Renal cortex interstitium (tissue), 11 donors: ENCODE data around the gene TRIM31. TPM values are rescaled to one million over a fixed set of nuclear protein-coding genes. Genes with fewer than 3 reads are reported as not detected.

ENCODE experiments used
- DNase-seq, 11 donors: peaks; one replicate each; pipeline ENCODE4 v3.0.0-alpha.2; 2013; ENCODE audit warnings: low read depth in 9 of 11, low spot score in 4 of 11; ENCODE audit errors: extremely low read depth in 1 of 11
- polyA plus RNA-seq, 3 donors: library from polyadenylated mRNA; unstranded; fragments of 120-200 nt; gene quantifications; one replicate each; pipeline ENCODE4 v1.2.1, GENCODE V29; 2013; ENCODE audit not compliant: insufficient read length in 3 of 3

Gene TRIM31
- polyA plus RNA-seq, 3 donors: 0.09 TPM; not detected in 2

DNA sequence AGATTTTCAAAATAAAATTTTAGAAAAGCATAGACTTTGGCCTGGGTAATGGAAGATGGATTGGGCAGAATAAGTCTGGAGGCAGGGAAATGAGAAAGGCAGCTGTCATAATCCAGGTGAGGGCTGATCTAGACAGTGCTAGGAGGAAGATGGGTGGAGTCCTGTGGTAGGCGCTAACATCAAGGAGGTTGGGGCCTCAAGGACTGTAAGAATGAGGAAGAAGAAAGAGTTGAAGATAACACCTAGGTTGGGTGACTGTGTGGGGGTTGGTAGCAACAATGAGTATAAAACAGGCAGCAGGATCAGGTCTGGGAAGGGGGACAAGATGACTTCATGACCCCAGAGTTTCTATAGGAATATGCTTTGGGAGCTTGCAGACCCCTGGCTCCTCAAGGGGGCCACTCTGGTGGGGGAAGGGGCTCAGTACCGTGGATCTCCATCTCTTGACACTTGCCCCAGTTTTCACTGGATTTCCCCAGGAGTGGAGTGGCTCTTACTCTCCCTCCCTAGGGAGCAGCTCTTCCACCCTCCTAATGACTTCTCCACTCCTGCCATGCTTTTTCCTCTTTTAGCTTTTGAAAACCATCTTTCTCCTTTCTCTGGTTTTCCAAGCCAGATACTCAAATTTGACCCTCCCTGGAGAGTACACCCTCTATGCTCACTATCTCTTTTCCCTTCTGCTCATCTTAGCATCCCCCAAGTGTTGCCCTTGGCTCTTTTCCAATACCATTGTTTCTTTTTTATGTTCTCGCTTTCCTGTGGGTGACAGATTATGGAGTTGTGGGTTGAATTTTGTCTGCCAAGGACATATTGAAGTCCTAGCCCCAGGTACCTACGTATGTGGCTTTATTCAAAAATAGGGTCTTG, 14.8 kb downstream of the TRIM31 start:
- DNase-seq: no peak

DNA sequence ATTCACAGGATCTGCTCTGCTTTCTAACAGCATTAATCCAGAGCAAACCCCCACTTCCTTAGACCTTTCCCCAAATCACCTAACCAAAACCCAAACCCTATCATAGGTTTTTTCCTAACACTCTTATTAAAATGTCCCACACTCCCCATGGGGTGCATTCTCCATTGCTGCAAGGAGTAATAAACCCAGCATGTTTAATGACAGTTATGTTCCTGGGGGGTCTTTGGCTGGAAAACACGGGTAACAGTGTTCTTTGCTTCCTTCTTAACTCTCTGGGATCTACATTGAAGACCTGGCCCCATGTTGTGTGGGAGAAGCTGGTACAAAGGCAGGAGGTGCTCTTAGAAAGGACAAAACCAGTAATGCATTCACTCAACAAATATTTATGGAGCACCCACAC, 16.1 kb downstream of the TRIM31 start:
- DNase-seq: no peak

DNA sequence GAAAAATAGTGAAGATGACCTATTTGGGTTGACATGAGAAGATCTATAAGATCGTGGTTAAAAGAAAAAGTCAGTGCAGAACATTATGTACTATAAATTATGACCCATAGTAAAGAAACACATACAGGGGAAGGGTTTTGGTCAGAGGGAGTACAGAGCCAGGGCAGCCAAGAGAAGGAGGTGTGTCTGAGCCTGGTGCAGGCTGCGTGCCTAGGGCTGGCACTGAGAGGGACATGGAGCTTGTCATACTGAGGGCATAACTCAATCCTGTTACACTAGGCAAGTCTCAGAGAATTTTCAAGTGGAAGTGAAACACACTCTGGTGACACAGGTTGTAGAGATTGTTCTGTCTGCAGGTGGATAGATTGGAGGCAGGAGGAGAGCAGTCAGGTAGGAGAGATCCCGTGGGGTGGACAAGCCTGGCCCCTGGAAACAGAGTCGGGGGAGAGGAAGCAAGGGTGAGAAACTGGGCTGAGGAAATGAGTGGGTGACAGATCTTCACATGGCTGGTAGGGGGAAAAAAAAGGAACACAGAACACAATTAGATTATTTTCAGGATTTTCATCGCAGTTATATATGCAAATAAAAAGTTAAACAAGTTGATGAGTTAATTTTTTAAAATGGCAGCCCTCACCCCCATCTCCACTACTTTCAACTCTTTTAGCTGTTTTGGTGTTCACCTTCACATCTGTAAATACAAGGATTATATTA, 18.8 kb downstream of the TRIM31 start:
- DNase-seq: no peak

DNA sequence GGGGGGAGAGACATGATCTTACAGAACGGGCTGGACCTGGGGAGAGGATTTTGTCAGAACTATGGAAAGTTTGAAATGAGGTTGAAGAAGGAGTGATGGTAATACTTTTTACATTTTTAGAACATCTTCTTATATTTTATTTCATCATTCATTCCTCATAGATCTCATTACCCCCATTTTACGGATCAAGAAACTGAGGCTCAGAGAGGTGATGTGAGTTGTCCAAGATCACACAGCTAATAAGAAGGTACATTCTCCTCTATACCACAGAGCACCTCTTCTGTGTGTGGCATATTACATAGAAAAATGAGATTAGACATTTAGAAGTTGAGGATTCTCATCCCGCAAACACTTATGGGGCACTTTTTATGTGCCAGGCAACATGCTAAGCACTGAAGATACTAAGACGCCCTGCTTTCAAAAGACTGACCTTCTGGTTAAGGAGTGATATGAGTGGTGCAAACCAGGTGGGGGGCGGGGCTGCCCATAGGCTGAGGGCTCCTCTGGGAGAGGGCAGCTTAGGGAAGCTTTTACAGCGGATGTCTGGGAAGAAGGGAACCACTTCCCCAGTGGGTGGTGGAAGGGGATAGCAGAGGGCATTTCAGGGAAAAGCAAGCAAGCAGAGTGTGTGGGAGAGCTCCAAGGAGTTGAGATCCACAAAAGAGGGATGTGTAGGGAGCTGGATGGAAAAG, 19.9 kb downstream of the TRIM31 start:
- no peak for DNase-seq

DNA sequence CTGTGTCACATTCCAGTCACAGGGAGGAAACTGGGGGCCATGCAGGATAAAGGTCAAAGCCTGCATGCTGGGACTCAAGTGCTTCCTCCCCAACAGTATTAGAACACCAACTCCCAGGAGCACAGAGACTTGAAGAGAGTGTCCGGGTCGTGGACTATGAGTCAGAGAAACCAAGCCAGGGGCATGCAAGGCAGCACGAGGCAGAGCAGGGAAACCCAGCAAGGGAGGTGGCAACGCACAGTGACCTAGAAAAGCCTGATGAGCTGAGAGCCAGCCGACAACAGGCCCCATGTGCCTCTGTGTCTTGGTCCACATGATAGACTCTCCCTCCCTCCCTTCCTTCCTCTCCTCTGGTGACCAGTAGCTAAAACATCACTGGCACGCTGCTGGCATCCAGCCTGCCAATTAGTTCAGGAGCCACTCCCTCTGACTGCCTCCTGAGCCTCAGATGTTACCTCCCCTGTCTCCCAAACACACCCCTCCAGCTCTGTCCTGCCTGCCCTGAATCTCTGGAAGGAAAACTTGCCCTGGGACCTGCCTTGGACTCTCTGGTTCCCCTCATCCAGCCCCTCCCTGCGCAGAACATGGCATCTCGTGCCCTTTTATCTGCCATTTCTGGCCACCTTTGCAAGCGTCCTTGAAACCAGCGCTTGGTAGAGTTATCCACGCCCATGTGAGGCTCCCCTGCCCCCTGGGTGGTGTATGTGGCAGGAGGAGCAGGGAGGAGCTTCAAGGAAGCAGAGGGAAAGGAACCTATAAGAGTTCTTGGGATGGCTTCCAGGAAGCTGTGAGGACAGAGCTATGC, 21.1 kb downstream of the TRIM31 start:
- DNase-seq: no peak

DNA sequence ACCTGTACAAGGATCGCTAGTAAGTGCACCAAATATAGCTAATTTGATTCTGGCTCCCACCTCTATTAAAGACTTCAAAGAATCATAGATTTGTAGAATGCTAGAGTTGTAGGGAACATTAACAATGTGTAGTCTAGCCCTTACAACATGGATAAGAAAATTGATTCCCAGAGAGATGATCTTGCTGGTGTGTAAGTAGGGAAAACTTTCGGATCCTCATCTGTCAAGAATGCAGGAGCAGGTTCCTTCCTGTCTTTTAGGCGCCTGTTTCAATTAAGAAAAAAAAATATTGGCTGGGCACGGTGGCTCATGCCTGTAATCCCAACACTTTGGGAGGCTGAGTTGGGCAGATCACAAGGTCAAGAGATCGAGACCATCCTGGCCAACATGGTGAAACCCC, 25.0 kb downstream of the TRIM31 start:
- no peak for DNase-seq

DNA sequence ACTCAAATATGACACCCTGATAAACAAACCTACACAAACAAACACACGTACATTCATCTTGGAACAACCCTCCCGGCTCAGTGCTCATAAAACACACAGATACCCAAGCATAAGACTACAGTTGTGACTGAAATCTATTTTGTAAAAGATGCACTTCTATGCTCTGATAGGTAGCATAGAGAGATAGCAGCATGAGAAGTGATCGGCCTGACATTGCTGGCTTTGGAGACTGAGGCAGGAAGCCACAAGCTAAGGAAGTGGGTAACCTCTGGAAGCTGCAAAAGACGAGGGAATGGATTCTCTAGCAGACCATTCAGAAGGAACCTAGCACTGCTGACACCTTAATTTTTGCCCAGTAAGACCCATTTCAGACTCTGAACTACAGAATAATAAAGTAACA, 35.7 kb downstream of the TRIM31 start:
- DNase-seq: no peak

DNA sequence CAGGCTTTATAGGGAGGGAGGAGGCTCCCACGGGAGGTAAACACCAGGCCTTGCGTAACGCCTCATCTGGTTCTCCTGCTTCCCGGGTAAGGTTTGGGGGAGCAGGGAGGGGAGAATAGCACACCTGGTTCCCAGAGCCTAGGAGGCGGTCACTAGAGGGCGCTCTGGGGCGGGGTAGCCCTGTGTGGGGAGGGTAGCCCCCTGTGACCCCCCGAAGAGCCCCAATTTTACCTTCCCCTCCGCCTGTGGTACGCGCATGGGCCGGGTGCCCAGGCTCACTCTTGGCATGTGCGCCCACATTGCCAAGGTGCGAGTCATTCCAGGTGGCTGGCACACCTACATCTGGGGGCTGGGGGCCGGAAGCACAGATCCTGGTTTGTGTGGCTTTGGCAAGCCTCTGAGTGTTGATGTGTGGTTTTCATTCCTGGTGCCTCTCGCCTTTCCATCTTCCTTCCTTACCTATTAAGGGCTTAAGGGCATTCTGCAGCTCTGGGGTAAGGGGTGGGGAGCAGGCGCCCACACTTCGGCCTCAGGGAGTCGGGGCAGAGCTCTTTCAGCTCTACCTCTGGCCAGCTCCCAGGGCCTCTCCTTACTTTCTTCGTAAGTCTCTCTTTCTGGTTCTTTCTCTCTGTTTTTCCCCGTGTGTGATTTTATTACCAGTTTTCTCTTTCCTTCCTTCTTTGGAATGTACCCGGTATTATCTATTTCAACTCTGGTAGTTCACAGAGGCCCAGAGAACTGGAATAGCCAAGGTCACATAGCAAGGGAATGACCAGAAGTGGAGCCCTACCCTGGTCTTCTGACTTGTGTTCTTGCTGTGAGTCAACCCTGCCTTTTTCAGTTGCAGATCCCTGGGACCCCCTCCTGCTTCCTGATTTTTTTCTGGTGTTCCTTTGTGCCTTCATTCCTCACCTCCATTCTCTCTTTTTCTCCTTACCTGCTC, 36.8 kb downstream of the TRIM31 start:
- no peak for DNase-seq

DNA sequence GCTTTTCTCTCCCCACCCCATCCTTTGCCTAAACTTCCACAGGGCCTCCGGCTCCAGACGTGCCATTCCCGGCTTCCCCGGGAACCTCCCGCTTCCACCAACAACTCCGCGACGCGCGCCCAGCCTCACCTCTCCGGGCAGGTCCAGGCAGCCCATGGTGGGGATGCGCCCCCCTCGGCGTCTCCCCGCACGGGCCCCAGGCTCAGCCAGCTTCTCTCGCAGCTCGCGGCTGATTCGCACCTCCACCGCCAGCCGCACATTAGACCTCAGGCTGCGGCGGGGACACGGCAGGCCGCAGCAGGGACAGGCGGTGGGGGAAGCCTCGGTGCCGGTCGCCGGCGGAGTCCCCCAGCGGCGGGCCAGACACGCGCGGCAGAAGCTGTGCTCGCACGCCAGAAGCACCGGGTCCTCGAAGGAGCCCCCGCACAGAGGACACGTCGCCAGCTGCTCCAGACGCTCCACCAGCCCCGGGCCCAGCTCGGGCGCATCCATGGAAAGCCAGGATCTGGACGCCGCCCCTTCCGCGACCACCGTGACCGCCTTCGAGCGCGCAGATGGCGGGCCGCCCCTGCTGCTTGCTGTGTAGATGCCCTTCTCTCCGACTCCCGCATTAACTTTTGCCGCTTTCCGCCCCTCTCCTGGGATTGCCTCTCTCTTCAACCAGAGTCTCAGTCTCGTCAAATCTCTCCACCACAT, 37.6 kb downstream of the TRIM31 start, which contains the start of gene RNF39:
RNF39 (minus strand) TSS at position 676 of the 696 bp plus-strand sequence; CDS start at position 492, 184 bp downstream.
- DNase-seq: no peak

DNA sequence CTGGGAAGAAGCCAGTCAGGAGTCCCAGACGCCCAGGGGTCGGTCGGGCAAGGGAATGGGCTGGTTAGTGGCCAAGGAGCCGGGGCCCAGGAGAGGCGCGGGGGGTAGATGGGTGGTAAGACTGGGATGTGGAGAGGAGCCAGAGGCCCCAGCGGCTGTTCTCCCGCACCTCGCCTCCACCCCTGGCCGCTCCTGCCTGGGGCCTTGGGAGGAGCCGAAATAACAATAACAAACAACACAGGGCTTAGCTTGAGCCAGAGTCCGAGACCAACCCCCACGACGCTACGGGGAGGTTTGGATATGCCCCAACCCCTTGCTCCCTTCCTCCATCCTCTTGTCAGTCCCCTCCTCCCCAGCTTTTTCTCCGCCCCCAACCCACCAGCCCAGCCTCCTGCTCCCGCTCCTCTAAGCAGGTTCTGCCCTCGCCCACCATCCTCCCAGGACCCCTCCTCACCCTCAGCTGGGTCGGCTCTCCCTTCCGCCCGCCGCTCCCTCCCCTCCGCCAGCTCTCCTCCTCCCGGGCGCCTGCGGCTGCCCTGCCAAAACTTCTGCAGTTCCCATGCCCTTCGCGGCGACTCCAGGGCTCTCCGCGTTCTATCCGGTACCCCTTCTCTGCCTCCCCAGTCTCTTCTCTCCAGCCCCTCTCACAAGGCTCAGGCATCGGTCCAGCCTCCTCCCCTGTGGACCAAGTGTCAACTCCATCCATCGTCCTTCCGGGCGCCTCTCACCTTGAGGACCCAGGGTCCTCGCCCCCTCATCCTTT, 38.4 kb downstream of the TRIM31 start:
- no peak for DNase-seq

DNA sequence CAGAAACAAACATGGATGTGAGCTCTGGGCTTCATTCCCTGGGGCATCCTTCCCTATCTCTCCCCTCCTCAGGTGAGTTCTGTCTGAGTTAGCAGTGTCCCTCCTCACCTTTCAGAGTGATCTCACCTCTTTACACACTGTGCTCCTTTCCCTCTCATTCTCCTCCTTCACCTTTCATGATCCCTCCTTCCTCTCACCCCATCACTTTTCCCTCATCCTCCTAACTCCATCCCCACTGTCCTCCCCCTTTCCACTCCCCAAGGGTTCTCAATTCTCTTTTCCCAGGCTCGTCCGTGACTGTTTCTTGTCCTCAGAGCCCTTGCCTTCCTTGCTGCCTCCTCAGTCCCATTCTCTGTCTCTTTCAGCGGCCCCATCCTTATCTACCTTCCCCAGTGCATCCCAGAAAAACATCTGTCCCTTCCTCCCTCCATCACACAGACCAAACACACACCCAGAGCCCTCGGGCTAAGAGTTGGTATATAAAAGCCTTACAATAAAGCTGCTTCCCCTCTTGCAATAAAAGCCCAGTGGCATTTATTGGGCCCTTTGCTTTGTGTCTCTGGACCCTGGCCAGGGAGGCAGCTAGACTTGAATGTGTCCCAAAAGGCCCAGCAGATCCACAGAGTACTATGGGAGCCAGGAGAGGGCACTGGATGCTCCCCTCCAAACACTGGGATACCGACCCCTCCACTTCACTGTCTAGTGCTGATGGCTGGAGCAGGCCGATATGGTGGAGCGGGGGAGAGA, 39.2 kb downstream of the TRIM31 start:
- DNase-seq: no peak

DNA sequence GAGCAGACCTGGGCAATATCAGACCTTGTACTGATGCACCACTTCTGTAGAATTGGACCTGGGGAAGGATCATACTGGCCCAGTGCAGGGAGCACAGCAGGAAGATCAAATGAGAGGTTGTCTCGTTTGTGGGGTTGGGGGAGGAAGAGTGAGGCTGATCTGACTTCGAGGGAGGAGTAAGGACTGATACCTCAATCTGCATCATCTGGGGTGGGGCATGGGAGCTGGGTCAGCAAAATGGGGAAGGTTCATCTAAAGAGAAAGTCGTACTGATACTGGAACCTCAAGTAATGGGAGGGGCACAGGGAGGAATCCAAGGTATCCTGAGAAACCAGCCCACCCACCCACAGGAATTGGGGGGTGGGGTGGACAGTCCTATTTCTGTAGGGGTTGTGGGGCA, 41.0 kb downstream of the TRIM31 start:
- DNase-seq: no peak

DNA sequence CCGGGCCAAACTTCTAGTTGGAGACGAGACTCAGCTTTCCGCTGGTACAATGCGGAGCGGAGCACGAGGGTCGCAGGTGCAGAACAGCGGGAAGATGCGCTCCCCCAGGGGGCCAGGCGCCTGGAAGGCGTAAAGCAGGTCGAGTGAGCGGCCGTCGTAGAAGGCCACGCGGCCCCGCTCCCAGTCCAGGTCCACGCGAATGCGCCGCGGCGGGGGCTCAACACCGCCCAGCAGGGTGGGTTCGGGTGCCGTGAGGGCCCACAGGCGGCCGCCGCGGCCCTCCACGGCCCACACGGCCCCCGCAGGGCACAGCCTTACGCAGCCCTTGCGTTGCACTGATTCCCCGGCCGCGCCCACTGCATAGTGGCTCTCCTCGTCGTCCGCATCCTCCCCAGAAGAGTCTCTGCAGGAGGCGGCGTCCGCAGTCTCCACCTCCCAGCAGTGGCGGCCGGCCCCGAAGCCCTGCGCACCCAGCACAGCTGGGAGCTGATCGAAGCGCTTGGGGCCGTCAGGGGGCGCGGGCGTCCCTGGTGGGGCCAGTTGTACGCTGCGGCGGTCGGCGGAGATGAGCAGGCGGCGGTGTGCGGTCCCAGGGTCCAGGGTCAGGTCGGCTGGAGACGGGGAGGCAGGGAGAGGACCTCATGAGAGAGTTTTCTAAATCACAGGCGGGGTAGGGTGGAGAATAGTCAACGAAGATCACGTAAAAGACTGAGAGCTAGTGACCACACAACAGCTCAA, 41.6 kb downstream of the TRIM31 start:
- no peak for DNase-seq

DNA sequence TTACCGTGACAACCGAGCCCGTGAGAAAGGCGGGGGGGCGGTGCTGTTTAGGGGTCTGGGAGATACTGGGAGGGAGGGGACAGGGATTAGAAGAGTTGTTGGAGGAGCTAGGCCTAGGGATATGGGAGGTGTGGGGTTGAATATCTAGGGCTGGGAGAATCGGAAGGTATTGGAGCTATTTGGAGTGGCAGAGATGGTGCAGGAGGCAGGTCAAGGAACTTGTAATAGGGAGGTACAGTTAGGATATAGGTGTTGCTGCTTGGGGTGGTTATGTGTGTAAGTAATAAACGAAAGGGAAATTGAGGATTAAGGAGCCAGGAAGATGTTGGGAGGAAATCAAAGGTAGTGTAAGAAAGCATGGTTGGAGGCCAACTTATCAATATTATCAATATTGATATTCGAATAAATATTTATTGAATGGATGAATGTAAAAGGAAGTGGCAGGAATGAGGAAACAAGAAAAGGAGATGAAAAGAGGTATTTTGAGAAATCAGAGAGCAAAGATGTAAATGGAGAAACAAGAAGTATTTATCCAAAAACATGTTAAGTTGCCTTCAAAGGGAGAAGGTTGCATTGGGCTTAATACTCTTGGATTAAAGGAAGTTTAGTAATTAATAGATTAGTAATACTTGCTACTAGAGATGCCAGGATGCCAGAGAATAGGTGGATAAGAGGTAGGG, 45.3 kb downstream of the TRIM31 start:
- DNase-seq: peak in 2 of 11 donors; percentile 79 to 80
